Stimulated activated CD4-positive, alpha-beta T cell treated with anti-CD3 and anti-CD28 coated beads, TNF-alpha, amount 100 ng/mL, for 24 hours (primary cell): Measurements from ENCODE around the gene NRXN3.

Experiments
- DNase-seq, 3 experiments: peaks; one replicate each; pipeline ENCODE4 v3.0.0-alpha.2; 2020; ENCODE audit warnings: low read depth in 3 of 3

The NRXN3 gene

DNA sequence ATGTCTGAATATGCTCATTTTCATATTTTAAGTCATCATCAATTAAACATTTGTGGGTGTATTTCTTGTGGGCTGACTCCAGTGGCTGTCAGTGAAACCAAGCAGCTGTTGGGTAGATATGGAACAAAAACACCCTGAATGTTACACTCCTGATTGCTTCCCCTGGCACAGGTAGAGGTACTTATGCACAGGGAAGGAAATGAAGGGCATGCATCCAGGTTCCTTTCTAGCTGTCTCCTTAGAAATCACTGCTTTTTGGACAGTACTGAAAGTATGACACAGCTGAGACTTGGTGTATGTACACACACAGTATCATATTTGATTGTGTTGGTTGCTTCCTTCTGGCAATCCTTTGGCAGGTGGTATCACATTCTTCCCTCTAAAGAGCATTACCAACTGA, 1034.4 kb downstream of the NRXN3 start:
- no peak for DNase-seq

DNA sequence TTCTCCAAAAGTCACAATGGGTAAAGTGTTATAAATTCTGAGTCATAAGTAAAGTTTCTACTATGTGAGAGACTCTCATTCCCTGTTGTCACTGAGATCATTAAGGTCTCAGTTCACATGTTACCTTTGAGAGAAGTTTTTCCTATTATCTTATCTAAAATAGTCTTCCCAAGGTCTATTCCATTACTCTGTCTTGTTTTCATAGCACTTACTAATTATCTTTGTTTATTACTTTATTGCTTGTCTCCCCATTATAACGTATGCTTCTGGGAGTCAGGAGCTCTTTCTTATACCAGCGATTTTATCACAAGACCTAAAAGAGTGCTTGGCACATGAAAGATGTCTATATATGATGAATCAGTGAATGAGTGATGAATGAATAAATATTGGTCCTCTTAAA, 1039.2 kb downstream of the NRXN3 start:
- DNase-seq = no peak

DNA sequence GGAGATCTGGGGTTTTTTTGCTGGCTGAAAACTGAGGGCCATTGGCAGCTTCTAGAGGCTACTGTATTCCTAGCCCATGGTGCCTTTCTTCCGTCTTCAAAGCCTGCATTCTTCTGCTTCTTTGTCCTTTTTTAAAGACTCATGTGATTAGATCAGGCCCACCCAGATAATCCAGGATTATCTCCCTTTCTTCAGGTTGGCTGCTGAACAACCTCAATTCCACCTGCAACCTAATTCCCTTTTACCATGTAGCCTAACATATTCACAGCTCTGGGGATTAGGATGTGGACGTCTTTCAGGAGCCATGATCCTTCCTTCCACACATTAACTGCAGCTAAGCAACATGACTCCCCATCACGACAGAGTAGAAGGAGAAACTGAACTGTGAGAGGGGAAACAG, 1055.6 kb downstream of the NRXN3 start:
- no peak for DNase-seq

DNA sequence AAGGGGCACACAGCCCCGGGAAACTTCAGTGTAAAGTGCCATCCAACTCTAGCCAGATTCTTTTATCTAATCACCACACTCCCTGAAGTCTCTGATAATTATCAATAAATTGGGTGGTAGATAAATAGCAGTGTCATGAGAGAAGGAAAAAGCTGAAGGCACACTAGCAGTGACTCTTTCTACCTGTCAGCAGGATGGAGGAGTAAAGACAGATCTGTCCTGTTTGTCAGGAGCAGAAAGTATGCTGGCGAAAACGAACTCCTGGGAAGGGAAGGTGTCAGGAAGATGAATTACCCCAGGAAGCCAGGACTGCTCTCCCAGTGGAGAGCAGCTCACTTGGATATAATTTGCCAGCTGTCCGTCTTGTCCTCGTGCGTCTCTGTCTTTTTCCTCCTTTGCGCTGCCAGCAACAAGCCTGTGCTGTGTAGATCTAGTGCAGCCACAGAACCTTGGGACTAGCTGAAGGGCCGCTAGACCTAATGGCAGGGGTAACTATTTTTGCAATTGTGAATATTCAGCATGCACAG, 1059.3 kb downstream of the NRXN3 start:
- DNase-seq = no peak

DNA sequence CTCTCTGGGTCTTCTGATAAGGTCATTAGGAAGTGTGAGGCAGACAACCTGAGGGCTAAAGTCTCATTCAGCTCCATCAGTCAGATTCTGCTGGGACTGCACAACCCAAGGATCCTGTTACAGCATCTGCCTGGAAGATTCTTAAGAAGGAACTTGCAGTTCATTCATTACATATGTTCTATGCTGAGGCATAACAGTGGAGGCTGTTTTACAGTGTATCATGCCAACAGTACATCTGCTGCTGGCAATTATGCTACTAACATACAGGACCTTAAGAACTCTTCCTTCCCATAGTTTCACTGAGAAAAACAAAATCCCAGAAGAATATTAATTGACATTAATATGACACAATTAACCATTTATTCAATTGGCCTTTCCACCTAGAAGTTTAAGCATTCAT, 1072.5 kb downstream of the NRXN3 start:
- no peak for DNase-seq

DNA sequence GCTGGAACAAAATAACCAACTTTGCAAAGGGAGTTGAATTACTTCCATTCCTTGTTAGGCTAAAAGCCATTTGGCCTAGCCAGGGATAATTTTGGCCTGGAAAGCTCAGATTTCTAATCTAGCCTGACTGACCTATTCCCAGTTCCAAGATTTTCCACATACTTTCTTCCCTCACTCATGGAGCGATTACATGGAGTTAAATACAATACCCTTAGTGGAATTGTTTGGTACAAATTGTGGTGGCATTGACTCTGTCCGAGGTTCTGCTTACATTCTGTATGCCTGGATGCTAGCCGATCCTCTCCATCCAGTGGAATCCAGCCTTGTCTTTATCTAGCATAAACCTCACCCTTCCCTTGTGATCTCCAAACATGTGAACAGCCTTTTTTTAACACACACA, 1076.0 kb downstream of the NRXN3 start:
- no peak for DNase-seq

DNA sequence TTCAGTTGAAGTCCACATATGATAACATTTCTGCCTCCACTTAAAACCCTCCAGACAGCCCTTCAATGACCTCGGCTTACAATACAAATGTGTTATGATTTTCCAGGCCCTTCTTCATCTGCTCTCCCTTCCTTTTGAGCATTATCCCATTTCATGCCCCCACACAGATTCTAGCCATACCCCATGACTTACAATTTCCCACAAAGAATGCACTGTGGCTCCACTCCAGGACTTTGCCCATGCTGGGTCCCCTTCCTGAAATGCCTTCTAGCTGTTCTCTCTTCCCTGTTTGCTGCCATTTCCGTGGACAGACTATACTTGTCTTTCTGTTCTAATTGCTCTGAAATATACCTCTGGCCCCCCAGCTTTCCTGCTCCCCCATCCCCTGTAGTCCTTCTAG, 1078.0 kb downstream of the NRXN3 start:
- no peak for DNase-seq

DNA sequence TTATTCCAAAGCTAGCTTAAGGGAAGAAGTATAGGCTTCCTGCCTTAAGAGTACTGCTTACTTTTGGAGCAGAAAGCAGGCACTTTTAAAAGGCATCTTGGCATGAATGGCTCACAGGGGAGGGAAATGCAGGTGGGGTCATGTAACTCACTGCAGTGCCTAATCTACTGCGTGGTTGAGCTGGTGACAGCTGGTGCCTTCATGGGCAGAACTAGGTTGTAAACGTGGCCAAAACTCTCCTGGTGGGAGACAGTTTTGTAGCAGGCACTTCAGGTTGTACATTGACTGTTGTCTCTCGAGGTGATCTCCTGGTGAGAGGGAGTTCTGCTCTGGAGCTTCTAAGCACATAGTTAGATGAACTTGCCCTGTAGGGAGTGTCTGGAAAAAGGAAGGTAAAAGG, 1078.6 kb downstream of the NRXN3 start:
- no peak for DNase-seq

DNA sequence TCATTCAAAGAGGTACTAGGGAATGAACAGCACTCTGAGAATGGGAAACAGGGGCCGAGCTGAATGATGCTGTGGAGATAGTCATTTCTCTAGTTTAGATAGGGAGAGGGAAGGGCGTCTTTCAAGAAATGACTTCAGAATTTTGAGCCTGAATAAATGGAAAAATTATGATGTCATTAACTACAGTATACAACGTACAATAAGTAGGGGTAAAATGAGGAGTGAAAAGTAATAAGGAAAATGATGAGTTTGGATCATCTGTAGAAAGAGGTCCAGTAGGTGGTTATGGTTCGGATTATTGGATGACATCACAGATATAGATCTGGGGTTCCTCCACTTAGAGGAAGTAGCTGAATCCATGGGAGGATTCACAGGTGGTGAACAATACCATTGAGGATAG, 1081.1 kb downstream of the NRXN3 start:
- DNase-seq = no peak

DNA sequence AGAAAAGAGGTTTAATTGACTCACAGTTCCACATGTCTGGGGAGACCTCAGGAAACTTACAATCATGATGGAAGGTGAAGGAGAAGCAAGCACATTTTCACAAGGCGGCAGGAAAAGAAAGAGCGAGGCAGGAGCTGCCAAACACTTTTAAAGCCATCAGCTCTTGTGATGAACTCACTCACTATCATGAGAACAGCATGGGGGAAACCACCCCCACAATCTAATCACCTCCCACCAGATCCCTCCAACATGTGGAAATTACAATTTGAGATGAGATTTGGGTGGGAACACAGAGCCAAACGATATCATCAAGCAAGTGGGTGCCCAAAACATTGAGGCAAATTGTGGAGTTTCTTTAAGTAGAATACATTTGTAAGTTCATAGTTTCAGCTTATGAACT, 1083.4 kb downstream of the NRXN3 start:
- no peak for DNase-seq

DNA sequence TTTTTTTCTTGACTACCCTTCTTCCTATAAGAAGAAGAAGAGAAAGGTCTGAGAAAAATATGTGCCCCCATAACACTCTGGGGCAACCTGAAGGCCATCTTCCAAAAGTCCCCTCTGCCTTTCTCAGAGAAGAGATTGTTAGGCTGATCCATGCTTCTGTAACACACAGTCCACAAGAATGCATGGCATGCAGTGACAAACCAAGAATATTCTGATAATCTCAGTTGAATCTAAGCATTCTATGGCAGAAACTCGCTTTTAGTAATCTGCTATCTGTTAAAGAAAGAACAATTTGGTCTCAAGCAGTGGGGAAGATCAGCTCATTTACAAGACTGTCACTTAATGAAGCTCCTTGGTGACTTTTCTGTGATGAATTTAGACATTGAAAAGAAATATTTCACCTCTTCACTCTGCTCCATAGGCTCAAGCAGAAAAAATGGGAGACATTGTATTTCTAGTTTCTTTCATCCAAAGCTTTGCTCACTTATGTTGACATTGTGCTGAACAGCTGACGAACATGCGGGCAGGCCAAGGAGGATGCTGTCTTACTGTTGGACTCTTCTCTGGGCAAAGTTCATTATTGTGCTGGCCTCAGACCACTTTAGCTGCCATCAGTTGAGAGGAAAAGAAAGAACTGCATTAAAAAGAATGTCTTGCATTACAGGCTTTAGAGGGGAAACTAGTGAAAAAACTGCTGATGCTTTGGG, 1084.0 kb downstream of the NRXN3 start:
- no peak for DNase-seq

DNA sequence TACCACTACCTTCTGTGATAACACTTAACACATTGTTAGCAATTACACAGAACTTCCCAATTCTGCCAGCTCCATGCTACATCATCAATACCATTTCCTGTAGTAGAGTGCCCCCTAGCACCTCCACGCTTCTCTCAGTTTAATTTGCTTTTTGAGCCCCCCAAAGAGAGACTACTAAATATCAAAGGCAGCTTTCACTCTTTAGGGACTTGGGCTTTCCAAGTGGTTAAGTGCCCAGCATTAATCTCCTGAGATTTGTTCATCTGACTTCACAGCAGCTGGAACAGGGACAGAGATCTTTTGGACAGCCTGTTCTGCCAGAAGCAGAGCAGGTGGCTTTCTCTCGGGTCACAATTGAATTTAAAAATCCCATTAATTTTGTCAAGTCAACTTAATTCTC, 1086.2 kb downstream of the NRXN3 start:
- DNase-seq = no peak

DNA sequence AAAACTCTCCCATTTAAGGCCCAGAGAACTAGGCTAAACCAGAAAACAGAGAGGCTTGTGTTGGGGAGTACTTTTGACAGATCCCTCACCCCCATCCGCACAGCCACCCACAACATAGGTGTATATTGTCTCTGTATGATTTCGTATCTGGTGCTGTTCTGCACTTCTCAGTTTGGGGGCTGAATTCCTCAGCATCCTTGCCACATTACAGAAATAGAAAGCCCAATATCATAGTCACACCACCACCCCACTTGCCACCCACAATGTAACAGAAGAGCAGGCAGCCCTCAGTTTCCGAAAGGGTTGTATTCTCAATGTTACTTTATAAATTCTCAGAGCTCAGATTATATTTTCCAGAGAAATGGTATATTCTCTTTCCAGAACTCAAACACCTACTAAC, 1090.2 kb downstream of the NRXN3 start:
- DNase-seq = no peak

DNA sequence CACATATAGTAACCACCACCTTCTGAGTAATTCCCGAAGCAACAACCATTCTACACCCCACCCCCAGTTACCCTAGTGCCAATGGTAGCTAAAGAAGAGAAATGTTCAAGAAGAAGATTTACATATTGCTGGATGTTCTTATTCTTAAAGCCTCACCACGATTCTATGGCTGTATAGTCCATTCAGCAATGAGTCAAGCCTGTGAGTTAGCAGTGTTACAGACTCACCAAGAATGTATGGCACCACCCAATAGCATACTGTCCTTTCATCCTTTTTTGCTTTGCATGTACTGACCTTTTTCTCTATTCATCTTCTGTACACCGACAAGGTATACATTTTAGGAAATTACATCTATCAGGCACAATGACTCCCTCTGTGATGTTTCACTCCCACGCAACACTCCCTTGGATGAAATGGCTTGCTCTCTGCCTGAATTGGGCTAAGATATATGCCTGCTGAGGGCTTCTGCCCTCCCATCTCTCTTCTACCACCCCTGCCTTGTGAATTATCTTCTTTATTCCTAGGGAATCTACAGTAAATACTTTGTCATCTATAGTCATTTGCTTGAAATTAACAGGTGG, 1095.3 kb downstream of the NRXN3 start:
- no peak for DNase-seq

DNA sequence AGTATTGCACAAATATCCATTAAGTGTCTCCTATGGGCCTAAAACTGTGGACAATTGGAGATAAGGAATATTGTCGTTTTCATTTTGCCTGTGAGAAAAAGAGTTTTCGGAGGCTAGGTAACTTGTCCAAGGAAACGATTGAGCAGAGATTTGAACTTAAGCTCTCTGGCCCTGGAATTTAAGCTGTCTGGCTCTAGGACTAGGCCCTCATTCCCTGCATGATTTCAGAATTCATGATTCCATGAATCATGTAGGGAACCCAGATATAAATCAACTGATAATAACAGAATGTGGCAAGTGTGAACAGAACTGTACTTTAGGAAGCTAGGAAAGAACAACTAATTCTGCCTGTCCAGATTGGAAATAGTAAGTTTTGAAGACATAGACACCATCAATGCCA, 1100.2 kb downstream of the NRXN3 start:
- no peak for DNase-seq

DNA sequence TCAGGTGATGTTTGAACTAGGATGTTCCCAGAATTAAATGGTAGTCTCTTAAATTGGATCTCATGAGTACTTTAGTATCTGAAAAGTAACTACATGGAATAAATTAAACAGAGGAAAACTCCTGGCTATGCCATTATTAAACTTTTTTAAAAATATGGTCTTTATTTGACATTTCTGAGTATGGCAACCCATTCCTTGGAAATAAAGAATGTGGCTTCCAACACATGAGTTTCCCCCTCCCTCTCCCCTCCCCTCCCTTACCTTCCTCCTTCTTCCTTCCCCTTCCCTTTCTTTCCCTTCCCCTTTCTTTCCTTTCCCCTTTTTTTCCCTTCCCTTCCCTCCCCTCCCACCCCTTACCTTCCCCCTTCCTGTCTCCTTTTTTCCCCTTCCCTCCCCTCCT, 1100.9 kb downstream of the NRXN3 start:
- DNase-seq = no peak

DNA sequence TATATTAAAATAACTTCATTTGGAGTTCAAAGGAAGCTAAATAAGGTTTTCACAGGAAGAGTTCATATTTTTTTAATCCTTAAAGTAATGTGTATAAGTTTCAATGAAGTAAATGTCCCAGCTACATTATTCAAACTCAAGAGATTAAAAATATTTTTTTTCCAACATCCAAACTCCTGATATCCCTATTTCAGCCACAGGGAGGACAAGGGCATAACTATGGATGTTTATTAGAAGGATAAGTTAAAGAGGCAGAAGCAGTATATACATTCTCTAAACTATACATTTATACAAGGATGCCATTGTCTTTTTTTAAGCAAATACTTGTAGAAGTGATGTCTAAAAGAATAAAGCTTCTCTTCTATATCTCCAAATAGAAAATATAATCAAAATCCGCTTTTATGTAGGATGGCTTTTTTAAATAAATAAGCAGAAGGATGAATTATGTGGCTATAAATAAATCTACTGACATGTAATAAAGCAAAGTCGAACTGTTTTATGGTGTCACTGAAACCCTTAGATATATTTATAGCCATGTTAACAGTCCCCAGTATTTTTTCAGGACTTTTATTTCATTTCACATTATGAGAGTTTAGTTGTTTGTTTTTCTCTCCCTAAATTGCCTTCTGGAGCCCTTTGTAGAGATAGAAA, 1104.6 kb downstream of the NRXN3 start:
- no peak for DNase-seq

DNA sequence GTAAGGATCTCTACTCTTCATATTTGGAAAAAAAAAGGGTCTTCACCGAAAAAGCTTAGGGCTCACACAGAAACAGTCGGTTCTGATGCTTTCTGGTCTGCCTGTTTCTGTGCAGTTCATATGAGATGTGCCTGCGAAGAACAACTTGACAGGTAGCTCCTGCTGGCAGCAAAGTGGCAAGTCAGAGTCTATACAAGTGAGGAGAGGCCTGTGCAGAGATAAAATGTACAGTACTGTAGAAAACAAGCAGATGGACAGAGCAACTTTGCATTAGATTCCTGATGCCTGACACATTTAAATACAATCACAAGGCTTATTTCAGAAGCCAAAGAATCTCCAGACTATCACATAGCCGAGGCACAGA, 1105.1 kb downstream of the NRXN3 start:
- DNase-seq = no peak

DNA sequence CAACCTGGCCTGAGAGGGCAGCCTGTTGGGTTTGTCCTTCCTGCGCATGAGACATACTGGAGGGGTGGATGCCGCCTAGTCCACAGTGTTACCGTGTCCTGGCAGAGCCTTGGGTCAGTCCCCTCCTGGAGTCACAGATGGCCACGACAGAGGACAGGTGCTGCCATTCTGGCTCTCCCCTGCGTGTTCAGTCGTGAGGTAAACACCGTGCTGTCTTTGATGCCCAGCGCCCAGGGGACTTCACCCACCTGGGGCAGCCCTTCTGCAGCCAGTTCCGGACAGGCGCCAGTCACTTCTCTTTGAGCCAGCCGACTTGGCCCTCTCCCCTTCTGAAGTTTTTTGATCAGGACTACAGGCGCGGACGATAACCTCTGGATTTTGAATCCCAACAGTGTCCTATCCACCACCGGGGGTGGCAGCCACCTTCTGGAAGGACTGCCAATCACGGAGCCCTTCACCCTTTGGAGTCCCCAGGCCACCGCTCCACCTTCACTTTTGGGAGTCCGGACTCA, 1108.2 kb downstream of the NRXN3 start:
- DNase-seq = no peak

DNA sequence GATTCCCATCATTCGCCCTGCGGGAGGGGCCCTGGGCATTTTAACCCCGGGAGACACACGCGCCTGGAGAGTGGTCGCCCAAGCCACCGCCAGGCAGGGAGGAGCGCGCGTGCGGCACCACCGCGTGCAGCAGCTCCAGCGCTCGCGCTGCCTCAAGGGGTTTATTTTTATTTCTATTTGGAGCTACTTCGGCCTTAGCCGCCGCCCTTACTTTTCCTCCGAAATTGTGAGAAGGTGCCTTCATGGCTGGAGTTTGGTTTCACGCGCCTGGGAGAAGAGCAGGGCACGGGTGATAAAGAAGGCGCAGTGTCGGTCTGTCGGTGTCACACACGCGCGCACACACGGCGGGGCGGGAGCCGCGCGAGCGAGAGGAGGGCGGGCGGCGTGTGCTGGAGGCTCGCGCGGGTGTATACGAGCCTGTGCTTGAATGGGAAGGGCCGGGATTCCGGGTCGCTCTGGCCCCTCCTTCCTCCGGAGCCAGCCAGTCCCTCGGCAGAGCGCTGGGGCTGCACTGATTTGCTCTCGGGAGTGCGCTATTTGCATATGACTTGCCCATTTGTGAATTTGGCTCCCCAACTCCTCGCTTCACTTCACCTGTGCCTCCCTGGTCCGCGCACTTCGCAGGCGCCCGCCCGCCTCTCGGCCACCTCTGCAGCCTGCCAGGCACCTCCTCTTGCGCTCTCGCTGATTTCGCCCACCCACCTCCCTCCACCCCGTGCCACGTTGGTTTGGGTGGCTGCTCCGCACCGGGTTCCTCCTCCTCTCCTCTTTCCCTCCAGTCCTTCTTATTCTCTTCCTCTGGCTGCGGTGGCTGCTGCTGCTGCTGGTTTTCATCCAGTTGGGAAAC, 1108.8 kb downstream of the NRXN3 start:
- DNase-seq = no peak

DNA sequence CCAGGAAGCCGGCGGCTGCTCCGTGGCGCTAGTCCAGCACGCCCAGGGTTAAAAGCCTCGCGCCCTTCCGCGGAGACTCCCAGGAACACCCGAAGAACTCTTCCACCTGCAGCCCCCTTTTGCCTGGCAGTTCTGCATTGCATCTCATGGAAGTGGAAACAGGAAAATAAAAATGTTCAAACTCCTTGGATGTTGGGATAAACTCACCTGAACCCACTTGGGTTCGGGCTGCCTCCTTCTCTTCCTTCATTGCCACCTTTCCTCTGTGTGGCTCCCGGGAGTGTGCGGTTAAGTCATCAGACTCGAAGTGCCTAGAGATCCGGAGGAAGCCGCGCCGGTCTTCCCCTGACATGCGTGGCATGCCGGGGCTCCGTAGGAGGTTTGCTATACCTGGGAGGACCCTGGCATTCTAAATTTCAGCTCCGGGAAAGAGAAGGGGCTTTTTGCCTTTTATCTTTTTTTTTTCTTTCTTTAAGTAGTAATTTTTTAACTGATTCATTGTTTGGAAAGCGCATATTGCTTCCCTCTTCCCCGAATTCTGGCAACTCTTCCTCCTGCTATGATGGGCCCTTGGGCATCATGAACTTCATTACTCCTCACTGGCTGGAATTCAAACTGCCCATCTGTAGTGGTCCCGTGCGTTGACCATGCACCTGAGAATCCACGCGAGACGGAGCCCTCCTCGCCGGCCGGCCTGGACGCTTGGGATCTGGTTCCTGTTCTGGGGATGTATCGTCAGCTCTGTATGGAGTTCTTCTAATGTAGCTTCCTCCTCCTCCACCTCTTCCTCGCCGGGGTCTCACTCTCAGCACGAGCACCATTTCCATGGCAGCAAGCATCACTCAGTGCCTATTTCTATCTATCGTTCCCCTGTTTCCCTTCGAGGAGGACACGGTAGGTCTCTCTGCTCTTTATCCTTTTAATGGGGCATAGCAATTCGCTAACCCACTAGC, 1109.7 kb downstream of the NRXN3 start:
- DNase-seq = no peak
